GM12891 (cell line): ENCODE measurements around the gene LHX6.

ENCODE experiments used
- DNase-seq: peaks from one replicate; pipeline ENCODE4 v3.0.0; 2011; ENCODE audit warnings: low spot score; ENCODE audit not compliant: insufficient read length
- FAIRE-seq: peaks from 2 replicates; lab custom pipeline; 2011; peaks lifted over from hg19 to GRCh38; lab: Jason Lieb, UNC
- PAX5 ChIP-seq: IDR thresholded peaks from 2 replicates; pipeline ENCODE4 v1.6.1; 2011; ENCODE audit warnings: low read length, moderate library complexity, mild to moderate bottlenecking; ENCODE audit not compliant: insufficient read depth, severe bottlenecking
- POLR2A ChIP-seq: IDR thresholded peaks from 2 replicates; pipeline ENCODE4 v1.6.1; 2011; ENCODE audit warnings: low read depth, low read length, control low read depth
- POLR2AphosphoS5 ChIP-seq: IDR thresholded peaks from 2 replicates; pipeline ENCODE4 v1.6.1; 2011; ENCODE audit warnings: low read depth, low read length, control low read depth
- POU2F2 ChIP-seq: IDR thresholded peaks from 2 replicates; pipeline ENCODE4 v1.6.1; 2011; ENCODE audit warnings: low read depth, mild to moderate bottlenecking, control low read depth, low read length, moderate library complexity
- SPI1 ChIP-seq: IDR thresholded peaks from 2 replicates; pipeline ENCODE4 v1.6.1; 2011; ENCODE audit warnings: low read depth, low read length, control low read depth
- TAF1 ChIP-seq: IDR thresholded peaks from 2 replicates; pipeline ENCODE4 v1.6.1; 2011; ENCODE audit warnings: low read depth, low read length, control low read depth

Gene LHX6

DNA sequence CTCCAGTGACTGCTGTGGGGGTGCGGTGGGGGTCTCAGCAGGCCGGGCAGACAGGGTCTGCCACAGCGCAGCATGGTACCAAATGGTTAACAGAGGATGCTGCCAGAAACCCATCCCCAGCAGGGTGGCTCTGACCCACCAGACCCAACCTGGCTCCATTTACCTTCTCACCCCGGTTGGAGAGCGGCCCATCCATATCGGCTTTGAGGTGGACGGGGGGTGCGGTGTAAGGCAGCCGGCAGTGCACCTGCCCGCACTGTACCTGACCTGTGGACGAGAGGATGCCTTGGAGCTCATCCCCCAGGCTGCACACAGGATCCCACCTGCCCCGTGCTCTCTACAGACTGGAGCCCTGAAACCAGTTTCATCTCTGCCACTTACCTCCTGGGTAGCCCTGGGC lies 19.3 kb downstream of the LHX6 start:
- DNase-seq (no peak), FAIRE-seq (no peak)
- TF ChIP-seq POLR2AphosphoS5 (no peak), PAX5 (no peak), SPI1 (no peak), POLR2A (no peak), TAF1 (no peak), POU2F2 (no peak)

DNA sequence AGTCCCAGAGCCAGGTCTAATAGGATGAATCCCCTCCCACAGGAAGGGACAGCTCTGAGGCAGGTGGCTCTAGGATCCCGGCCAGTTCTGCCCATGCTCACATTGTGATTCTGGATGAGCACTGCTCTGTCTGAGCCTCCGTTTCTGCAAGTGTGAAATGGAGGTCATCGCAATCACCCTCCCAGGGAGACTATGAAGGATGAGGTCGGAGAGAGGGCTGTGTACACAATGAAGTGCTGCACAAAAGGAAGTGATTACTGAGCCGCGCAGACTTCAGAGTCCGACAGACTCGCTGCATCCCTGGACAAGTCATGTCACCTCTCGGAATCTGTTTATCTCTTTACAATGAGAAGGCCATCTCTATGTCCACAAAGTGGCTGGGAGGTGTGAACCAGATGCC lies 21.7 kb downstream of the LHX6 start:
- no peak for FAIRE-seq

DNA sequence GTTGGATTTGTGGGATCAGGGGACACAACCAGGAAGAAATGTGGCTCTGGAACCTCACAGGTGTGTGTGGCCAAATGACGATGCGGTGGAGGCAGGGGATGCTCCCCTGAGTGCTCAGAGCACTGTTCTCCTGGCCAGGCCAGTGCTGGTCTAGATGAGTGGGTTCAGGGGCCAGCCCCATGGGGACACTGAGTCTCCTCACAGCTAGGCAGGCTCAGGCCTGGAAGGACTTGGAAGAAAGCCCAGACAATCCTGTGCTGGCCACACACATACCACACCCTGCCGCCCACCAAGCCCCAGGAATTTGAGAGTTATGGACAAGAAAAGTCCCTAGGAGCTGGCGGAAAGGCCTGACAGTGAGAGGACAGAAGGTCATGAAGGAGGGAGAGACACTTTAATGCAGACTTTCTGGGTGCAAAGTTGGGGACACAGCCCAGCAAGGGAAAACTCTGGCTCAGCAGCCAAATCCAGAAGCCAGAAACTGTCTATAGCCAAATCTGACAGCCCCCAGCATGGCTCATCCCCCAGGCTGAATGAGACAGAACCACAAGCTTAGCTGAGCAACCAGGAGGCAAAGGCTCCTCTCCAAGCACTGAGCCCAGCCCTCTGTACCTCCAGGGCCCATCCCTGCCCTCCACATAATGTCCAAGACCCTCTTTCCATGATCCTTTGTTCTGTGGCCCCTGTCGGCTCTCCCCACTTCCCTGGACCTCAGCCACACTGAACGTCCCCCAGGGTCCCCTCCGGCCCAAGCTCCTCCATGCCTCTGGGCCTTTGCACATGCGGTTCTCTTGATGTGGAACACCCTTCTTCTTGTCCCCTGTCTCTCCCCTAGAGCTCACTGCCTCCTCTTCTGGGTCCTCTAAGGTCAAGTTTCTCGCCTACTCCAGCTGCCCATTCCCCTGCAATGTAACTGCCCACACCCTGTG lies 22.4 kb downstream of the LHX6 start:
- no peak for FAIRE-seq
- DNase-seq = no peak
- TF ChIP-seq POLR2AphosphoS5 (no peak), SPI1 (no peak), PAX5 (no peak), POLR2A (no peak), POU2F2 (no peak), TAF1 (no peak)

More for the DNA sequence above, 21.7 kb downstream of the LHX6 start:
- TF ChIP-seq PAX5 (no peak), POLR2A (no peak), SPI1 (no peak), POU2F2 (no peak), POLR2AphosphoS5 (no peak), TAF1 (no peak)
- DNase-seq = no peak

DNA sequence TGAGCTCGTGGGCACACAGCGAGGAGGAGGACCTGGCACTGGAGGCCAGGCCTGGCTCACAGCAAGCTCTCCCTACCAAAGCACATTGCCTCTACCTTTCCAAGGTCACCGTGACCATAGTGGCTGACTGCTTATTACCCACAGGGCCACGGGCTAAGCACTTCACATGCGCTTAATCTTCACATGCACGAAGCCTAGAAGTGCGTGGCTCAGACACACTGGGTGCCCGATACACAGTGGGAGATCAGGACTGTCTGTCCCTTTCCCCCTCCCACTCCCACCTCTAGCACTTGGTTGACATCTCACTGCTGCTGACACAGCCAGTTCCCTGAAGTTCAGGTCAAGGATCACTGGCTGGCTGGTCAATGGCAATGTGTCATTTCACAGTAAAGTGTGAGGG lies 23.6 kb downstream of the LHX6 start:
- no peak for DNase-seq
- no peak for FAIRE-seq
- TF ChIP-seq POLR2AphosphoS5 = no peak
- TF ChIP-seq POU2F2 = no peak
- no peak for TF ChIP-seq POLR2A
- TF ChIP-seq SPI1 = no peak
- no peak for TF ChIP-seq TAF1
- no peak for TF ChIP-seq PAX5

DNA sequence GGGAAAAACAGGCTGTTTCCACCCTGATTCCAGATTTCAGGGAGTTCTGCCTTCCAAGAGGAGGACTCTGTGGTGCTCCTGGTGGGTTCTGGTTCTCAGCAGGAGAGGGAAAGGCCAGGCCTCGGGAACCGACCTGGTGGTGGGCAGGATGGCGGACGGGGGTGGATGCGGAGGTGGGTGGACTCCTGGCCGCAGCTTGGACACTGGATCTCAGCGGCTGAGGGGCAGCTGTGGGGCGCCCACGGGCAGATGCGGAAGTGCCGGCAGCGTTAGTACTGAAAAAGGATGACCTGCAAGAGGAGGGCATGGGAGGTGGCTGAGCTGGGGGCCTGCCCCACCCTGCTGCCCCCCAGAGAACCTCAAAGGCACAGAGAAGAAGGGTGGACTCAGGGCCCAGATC lies 24.3 kb downstream of the LHX6 start:
- TF ChIP-seq POLR2AphosphoS5 (no peak), PAX5 (no peak), POLR2A (no peak), POU2F2 (no peak), SPI1 (no peak), TAF1 (no peak)
- FAIRE-seq = no peak
- DNase-seq = no peak

DNA sequence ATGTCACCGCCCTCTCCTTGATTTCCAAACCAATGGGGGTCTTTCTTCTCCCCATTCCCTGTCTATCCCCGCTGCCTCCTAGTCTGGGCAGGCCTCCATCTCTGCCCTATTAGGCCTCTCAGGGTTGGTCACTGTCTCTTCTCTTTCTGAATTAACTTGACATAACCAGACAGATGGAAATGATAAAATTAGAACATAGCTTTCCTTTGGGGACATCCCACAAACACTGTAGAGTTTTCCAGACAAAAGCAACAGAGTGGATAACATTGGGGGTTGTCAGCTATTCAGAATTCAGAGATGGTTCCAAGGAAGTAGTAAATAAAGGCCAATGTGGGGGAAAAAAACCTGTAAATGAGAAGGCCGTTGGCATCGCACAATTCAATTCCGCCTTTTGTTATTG lies 24.7 kb downstream of the LHX6 start:
- no peak for DNase-seq
- no peak for FAIRE-seq
- TF ChIP-seq POU2F2 = no peak
- TF ChIP-seq SPI1 = no peak
- TF ChIP-seq TAF1 = no peak
- no peak for TF ChIP-seq POLR2AphosphoS5
- TF ChIP-seq POLR2A = no peak
- no peak for TF ChIP-seq PAX5

DNA sequence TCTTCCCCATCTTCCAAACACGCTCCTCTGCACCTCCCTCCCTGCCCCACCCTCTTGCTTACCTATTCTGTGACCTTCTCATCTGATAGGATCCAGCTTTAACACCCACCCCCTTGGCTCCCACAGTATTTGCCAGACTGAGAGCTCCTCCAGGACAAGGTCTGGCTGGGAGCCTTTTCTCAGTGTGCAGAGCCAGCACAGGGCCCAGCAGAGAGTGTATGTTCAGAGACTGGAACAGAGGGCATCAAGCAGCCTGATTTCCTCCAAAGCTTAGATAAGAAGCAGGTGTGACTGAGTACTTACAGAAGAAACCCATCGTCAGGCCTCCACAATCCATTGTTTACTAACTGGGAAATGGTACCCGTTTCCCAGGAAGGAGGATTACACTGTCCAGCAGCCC lies 26.6 kb downstream of the LHX6 start:
- TF ChIP-seq POLR2AphosphoS5 = no peak
- no peak for TF ChIP-seq SPI1
- TF ChIP-seq PAX5 = no peak
- no peak for TF ChIP-seq TAF1
- DNase-seq (no peak), FAIRE-seq (no peak)

DNA sequence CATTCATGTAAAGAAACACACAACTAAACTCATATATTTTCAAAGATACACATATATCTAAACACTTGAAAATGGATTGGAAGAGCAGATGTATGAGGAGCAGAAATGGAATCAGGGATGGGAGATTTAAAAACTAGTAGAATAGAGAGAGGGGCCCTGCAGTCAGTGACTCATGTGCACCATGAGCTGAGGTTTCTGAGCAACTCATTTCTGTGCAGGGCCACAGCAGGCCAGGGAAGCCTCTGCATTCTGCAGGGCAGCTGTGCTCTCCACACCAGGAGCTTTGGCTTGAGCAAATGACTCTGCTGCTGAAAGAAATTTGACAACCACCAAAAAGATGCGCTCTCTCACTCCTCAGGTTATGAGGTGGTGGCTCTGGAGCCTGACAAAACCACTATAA lies 27.1 kb downstream of the LHX6 start:
- TF ChIP-seq SPI1 = no peak
- no peak for TF ChIP-seq TAF1
- no peak for TF ChIP-seq POU2F2
- no peak for TF ChIP-seq POLR2AphosphoS5
- no peak for TF ChIP-seq PAX5
- no peak for TF ChIP-seq POLR2A
- DNase-seq (no peak), FAIRE-seq (no peak)

DNA sequence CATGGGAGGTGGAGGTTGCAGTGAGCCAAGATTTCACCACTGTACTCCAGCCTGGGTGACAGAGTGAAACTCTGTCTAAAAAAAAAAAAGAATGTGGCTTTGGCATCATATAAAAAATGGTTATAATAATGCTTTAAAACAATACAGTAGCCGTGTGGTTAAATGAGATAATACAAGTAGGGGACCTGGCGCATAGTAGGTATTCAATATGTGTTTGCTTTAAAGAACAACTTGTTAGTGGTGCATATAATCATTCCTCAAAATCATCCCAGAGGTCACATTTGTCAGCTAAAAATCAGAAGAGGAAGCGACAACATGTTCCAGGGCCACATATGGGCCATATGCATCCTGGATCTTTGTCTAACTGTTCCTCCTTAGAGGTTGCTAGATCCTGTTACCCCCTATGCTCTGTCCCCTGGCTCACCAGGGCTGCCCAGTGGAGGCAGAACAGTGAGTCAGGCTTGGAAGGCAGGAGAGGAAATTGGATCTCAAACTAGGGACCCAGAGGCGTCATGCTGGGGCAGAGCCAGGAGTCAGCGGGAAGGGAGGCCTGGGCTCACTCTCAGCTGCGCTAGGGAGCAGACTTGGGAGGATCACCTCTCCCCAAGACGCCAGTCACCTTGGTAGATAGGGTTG lies 27.7 kb downstream of the LHX6 start:
- TF ChIP-seq POLR2A (no peak), POLR2AphosphoS5 (no peak), POU2F2 (no peak)
- DNase-seq (no peak), FAIRE-seq (no peak)

DNA sequence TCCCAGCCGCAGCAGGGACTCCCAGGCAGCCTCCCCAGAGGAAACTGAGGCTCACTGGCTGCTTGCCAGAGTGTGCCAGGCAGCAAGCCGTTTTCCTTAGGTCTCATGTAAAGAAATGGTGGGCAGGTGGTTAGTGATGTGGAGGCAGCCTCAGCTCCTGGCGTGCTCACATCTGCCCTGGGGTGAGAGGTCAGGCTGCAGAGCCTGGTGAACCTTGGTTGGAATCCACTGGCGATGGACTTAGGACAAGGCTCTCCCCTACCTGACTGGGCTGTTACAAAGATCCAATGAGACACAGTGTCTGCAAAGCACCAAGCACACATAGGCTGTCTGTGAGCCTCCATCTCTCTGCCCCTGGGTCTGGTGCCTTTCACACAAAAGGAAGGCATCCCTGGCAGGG lies 30.9 kb downstream of the LHX6 start:
- FAIRE-seq = no peak
- no peak for TF ChIP-seq POU2F2
- TF ChIP-seq PAX5 = no peak
- DNase-seq = no peak
